Mesenchymal stem cell (in vitro differentiated cells and primary cell): ENCODE results near the gene FAM163A.

Experiments
- DNase-seq: peaks from one replicate; pipeline ENCODE4 v3.0.0-alpha.2; 2013
- H2AFZ ChIP-seq: one replicate; pipeline ENCODE4 v1.6.1; 2013; ENCODE audit warnings: low read depth, mild to moderate bottlenecking, control low read depth, inconsistent platforms, low read length, moderate library complexity
- H2AK5ac ChIP-seq: 2 replicates; pipeline ENCODE4 v1.6.1; 2013; ENCODE audit warnings: low read length, moderate library complexity, mild to moderate bottlenecking, inconsistent platforms; ENCODE audit not compliant: severe bottlenecking
- H2BK120ac ChIP-seq: one replicate; pipeline ENCODE4 v1.6.1; 2013; ENCODE audit warnings: low read depth, mild to moderate bottlenecking, inconsistent platforms, low read length, moderate library complexity
- H2BK12ac ChIP-seq, 2 experiments: one replicate each; pipeline ENCODE4 v1.6.1; 2013; ENCODE audit warnings: inconsistent platforms in 2 of 2, low read length in 2 of 2, mild to moderate bottlenecking in 2 of 2, moderate library complexity in 2 of 2, control low read depth in 1 of 2
- H2BK15ac ChIP-seq: one replicate; pipeline ENCODE4 v1.6.1; 2013; ENCODE audit warnings: mild to moderate bottlenecking, low read depth, inconsistent platforms; ENCODE audit not compliant: poor library complexity, severe bottlenecking
- H2BK5ac ChIP-seq: 2 replicates; pipeline ENCODE4 v1.6.1; 2013; ENCODE audit warnings: low read depth, mild to moderate bottlenecking, low read length, control low read depth, inconsistent platforms; ENCODE audit not compliant: poor library complexity, severe bottlenecking
- H3K14ac ChIP-seq, 2 experiments: one replicate each; pipeline ENCODE4 v1.6.1; 2013; ENCODE audit warnings: inconsistent platforms in 2 of 2, low read length in 2 of 2, control low read depth in 1 of 2, mild to moderate bottlenecking in 1 of 2, moderate library complexity in 1 of 2
- H3K18ac ChIP-seq, 2 experiments: one replicate each; pipeline ENCODE4 v1.6.1; 2013; ENCODE audit warnings: inconsistent platforms in 2 of 2, low read length in 2 of 2, control low read depth in 1 of 2, low read depth in 1 of 2, mild to moderate bottlenecking in 1 of 2
- H3K23ac ChIP-seq, 2 experiments: one replicate each; pipeline ENCODE4 v1.6.1; 2013; ENCODE audit warnings: inconsistent platforms in 2 of 2, low read length in 2 of 2, mild to moderate bottlenecking in 2 of 2, moderate library complexity in 2 of 2, control low read depth in 1 of 2
- H3K27ac ChIP-seq: 2 replicates; pipeline ENCODE4 v1.5.1; 2013; ENCODE audit warnings: mild to moderate bottlenecking, moderate library complexity, low read length, control low read depth, inconsistent platforms; ENCODE audit not compliant: poor library complexity, severe bottlenecking
- H3K27me3 ChIP-seq, 2 experiments: 2 replicates each; pipeline versions ENCODE4 v1.6.1 to v1.7.0; 2013; ENCODE audit warnings: low read length in 2 of 2, mild to moderate bottlenecking in 2 of 2, moderate library complexity in 2 of 2, control low read depth in 1 of 2, inconsistent platforms in 1 of 2; ENCODE audit not compliant: control insufficient read depth in 1 of 2, insufficient read depth in 1 of 2
- H3K36me3 ChIP-seq, 2 experiments: 2 replicates each; pipeline versions ENCODE4 v1.6.1 to v1.7.0; 2013; ENCODE audit warnings: low read length in 2 of 2, control low read depth in 1 of 2, inconsistent platforms in 1 of 2, low read depth in 1 of 2, mild to moderate bottlenecking in 1 of 2; ENCODE audit not compliant: insufficient read depth in 2 of 2, control insufficient read depth in 1 of 2
- H3K4ac ChIP-seq, 2 experiments: one replicate each; pipeline ENCODE4 v1.6.1; 2013; ENCODE audit warnings: inconsistent platforms in 2 of 2, low read length in 2 of 2, mild to moderate bottlenecking in 2 of 2, moderate library complexity in 2 of 2, control low read depth in 1 of 2, low read depth in 1 of 2
- H3K4me1 ChIP-seq: 2 replicates; pipeline ENCODE4 v1.6.1; 2013; ENCODE audit warnings: low read depth, low read length, control low read depth; ENCODE audit not compliant: control insufficient read depth, insufficient read depth
- H3K4me2 ChIP-seq: 2 replicates; pipeline ENCODE4 v1.6.1; 2013; ENCODE audit warnings: low read length, mild to moderate bottlenecking, inconsistent platforms; ENCODE audit not compliant: poor library complexity, severe bottlenecking
- H3K4me3 ChIP-seq, 2 experiments: 2 replicates each; pipeline versions ENCODE4 v1.5.1 to v1.7.0; 2013; ENCODE audit warnings: low read length in 2 of 2, mild to moderate bottlenecking in 2 of 2, control low read depth in 1 of 2, low read depth in 1 of 2; ENCODE audit not compliant: insufficient read depth in 1 of 2
- H3K79me1 ChIP-seq: replicated peaks from 2 replicates; pipeline ENCODE4 v1.6.1; 2013; ENCODE audit warnings: mild to moderate bottlenecking, control low read depth, low read length, inconsistent platforms; ENCODE audit not compliant: poor library complexity, severe bottlenecking
- H3K9ac ChIP-seq: 2 replicates; pipeline ENCODE4 v1.7.0; 2013; ENCODE audit warnings: mild to moderate bottlenecking, low read length, moderate library complexity
- H3K9me3 ChIP-seq: 2 replicates; pipeline ENCODE4 v1.7.0; 2013; ENCODE audit warnings: mild to moderate bottlenecking, low read length; ENCODE audit not compliant: control insufficient read depth
- H4K8ac ChIP-seq: one replicate; pipeline ENCODE4 v1.6.1; 2013; ENCODE audit warnings: inconsistent platforms, mild to moderate bottlenecking, low read length, moderate library complexity
- H4K91ac ChIP-seq: one replicate; pipeline ENCODE4 v1.6.1; 2013; ENCODE audit warnings: mild to moderate bottlenecking, low read length, inconsistent platforms
- WGBS: methylation state at CpG from one replicate; pipeline ENCODE4 v1.1.7; 2013; ENCODE audit warnings: mixed read lengths; 5-methylcytosine and 5-hydroxymethylcytosine counted together

The FAM163A gene

GRCh38 chr1:179714623-179715022 lies 28.5 kb upstream of the FAM163A start:
- Histone ChIP-seq H4K8ac (no peak overlapping the region), H3K4me3 (no peak overlapping the region), H3K36me3 (no peaks in the 10 kb centered on the region), H3K4me1 (no peaks in the 10 kb centered on the region), H3K14ac (no peak overlapping the region), H3K4ac (no peak overlapping the region), H3K23ac (no peak overlapping the region), H4K91ac (no peak overlapping the region), H2BK12ac (no peak overlapping the region), H3K9me3 (peaks cover 62% of the 10 kb centered on the region), H3K27ac (no peak overlapping the region), H2AFZ (no peak overlapping the region), H3K27me3 (no peaks in the 10 kb centered on the region), H3K79me1 (no peaks in the 10 kb centered on the region), H3K18ac (no peak overlapping the region), H2BK120ac (no peak overlapping the region), H2AK5ac (no peak overlapping the region), H3K9ac (no peak overlapping the region), H2BK15ac (no peak overlapping the region), H3K4me2 (no peak overlapping the region), H2BK5ac (no peak overlapping the region)
- DNase-seq = no peak

GRCh38 chr1:179719272-179719671 lies 23.8 kb upstream of the FAM163A start:
- Histone ChIP-seq H2AK5ac (no peak overlapping the region), H3K27me3 (no peaks in the 10 kb centered on the region), H3K4ac (no peak overlapping the region), H3K9me3 (peaks cover 83% of the 10 kb centered on the region), H3K79me1 (no peaks in the 10 kb centered on the region), H4K91ac (no peak overlapping the region), H4K8ac (no peak overlapping the region), H2AFZ (no peak overlapping the region), H3K18ac (no peak overlapping the region), H2BK120ac (no peak overlapping the region), H3K27ac (no peak overlapping the region), H3K4me2 (no peak overlapping the region), H3K23ac (no peak overlapping the region), H2BK15ac (no peak overlapping the region), H2BK5ac (no peak overlapping the region), H3K36me3 (no peaks in the 10 kb centered on the region), H3K4me3 (no peak overlapping the region), H3K14ac (no peak overlapping the region), H3K4me1 (no peaks in the 10 kb centered on the region), H3K9ac (no peak overlapping the region), H2BK12ac (no peak overlapping the region)
- no peak for DNase-seq

- H3K4me1 ChIP-seq = no peaks in the 10 kb centered on the region
- H4K91ac ChIP-seq = no peak overlapping the region
- no peaks in the 10 kb centered on the region for H3K36me3 ChIP-seq
- no peak overlapping the region for H3K27ac ChIP-seq
- no peak overlapping the region for H3K18ac ChIP-seq
- H3K4ac ChIP-seq = no peak overlapping the region
- H2AFZ ChIP-seq = no peak overlapping the region
- no peak overlapping the region for H3K4me3 ChIP-seq
- DNase-seq = no peak
- no peak overlapping the region for H2BK120ac ChIP-seq
- H2AK5ac ChIP-seq = no peak overlapping the region
- H3K23ac ChIP-seq = no peak overlapping the region
- H3K79me1 ChIP-seq = no peaks in the 10 kb centered on the region
- no peak overlapping the region for H3K9ac ChIP-seq
- no peak overlapping the region for H2BK12ac ChIP-seq
- H2BK5ac ChIP-seq = no peak overlapping the region
- peaks cover 4% of the 10 kb centered on the region for H3K9me3 ChIP-seq
- H3K14ac ChIP-seq = no peak overlapping the region
- peaks cover 16 to 36% of the 10 kb centered on the region in 2 experiments for H3K27me3 ChIP-seq
- H3K4me2 ChIP-seq = no peak overlapping the region
- H2BK15ac ChIP-seq = no peak overlapping the region
- H4K8ac ChIP-seq = no peak overlapping the region
- WGBS = 24% methylated on average over 2 of the region's 2 CpGs
Observed at GRCh38 chr1:179728271-179728670, 14.8 kb upstream of the FAM163A start.

- no peak overlapping the region for H3K4ac ChIP-seq
- no peak overlapping the region for H3K27ac ChIP-seq
- peaks cover 3% of the 10 kb centered on the region for H3K9me3 ChIP-seq
- H2BK15ac ChIP-seq = no peak overlapping the region
- H2BK120ac ChIP-seq = no peak overlapping the region
- no peak overlapping the region for H3K14ac ChIP-seq
- H3K9ac ChIP-seq = no peak overlapping the region
- H2BK5ac ChIP-seq = no peak overlapping the region
- peaks cover 16 to 46% of the 10 kb centered on the region in 2 experiments for H3K27me3 ChIP-seq
- no peaks in the 10 kb centered on the region for H3K4me1 ChIP-seq
- no peaks in the 10 kb centered on the region for H3K36me3 ChIP-seq
- no peak overlapping the region for H3K4me2 ChIP-seq
- no peak overlapping the region for H2AFZ ChIP-seq
- H3K23ac ChIP-seq = no peak overlapping the region
- DNase-seq = no peak
- no peak overlapping the region for H4K91ac ChIP-seq
- no peak overlapping the region for H3K4me3 ChIP-seq
- no peak overlapping the region for H3K18ac ChIP-seq
- no peak overlapping the region for H2AK5ac ChIP-seq
- 80% methylated on average over 4 of the region's 4 CpGs for WGBS
- no peak overlapping the region for H4K8ac ChIP-seq
- no peak overlapping the region for H2BK12ac ChIP-seq
- no peaks in the 10 kb centered on the region for H3K79me1 ChIP-seq
Observed at GRCh38 chr1:179729881-179730280, 13.2 kb upstream of the FAM163A start.
